Adrenal gland (tissue), 12 donors: ENCODE results near the gene MAT1A. TPM values are rescaled to one million over a fixed set of nuclear protein-coding genes. Genes with fewer than 3 reads are reported as not detected.
"Not testable (repeated sequence)": the region's sequence is repeated elsewhere in the genome, so short reads cannot be mapped to it uniquely, and the experiment has no call there.

Experiments used
- DNase-seq, 7 donors: peaks; one replicate each; pipeline ENCODE4 v3.0.0-alpha.2; 2019 to 2020
- H3K27ac ChIP-seq, 5 donors: fragments of 200-600 bp; sonication (generic) in 4 of 5; 1 replicate in 3 of 5; 2 replicates in 2 of 5; pipeline versions ENCODE4 v1.5.1 to v1.8.0; 2016 to 2020; ENCODE audit warnings: mild to moderate bottlenecking in 1 of 5
- H3K27me3 ChIP-seq: fragments of 200-600 bp; 2 replicates; pipeline ENCODE4 v1.8.0; 2021
- H3K36me3 ChIP-seq, 2 donors: fragments of 200-600 bp; replicated peaks in 1 of 2; 1 replicate in 1 of 2; 2 replicates in 1 of 2; pipeline versions ENCODE4 v1.5.1 to v1.8.0; 2018 to 2022
- H3K4me1 ChIP-seq, 2 donors: fragments of 200-600 bp; replicated peaks in 1 of 2; 1 replicate in 1 of 2; 2 replicates in 1 of 2; pipeline versions ENCODE4 v1.5.1 to v1.8.0; 2018 to 2021
- H3K4me3 ChIP-seq, 4 donors: fragments of 200-600 bp; sonication (generic) in 3 of 4; one replicate each; pipeline ENCODE4 v1.5.1; 2016 to 2018
- H3K9me3 ChIP-seq, 3 donors: fragments of 200-600 bp; sonication (generic) in 1 of 3; replicated peaks in 1 of 3; 1 replicate in 2 of 3; 2 replicates in 1 of 3; pipeline versions ENCODE4 v1.5.1 to v1.8.0; 2016 to 2021
- WGBS, 4 donors: extraction: QIAGEN DNeasy Blood & Tissue Kit in 2 of 4; methylation state at CpG; one replicate each; pipeline versions ENCODE4 v1.1.5 to v1.1.7; 2013 to 2017; 5-methylcytosine and 5-hydroxymethylcytosine counted together
- intact Hi-C, 2 donors: fragments of 100-400 bp; cut with DNase I; formaldehyde crosslinking; loops; one replicate each; pipeline versions ENCODE4 v1.14.1 to v1.15.0; 2022 to 2023
- polyA plus RNA-seq, 3 donors: library from polyadenylated mRNA; stranded (reverse); fragments of 200-250 nt in 2 of 3; fragments of 350-450 nt in 1 of 3; fragmentation: Illumina TruSeq in 1 of 3; extraction: RNeasy Lipid Tissue Mini Kit (QIAGEN cat#74804) in 1 of 3; gene quantifications; one replicate each; pipeline ENCODE4 v1.2.3, GENCODE V29; 2013 to 2014
- total RNA-seq, 9 donors: library from RNA; depleted of rRNA in 4 of 9; stranded (reverse); fragments of >200 nt in 4 of 9; fragments of 120-200 nt in 1 of 9; fragmentation: NEBNext Ultra II Directional in 1 of 9; extraction: Animal tissue kit (Norgen Biotek cat#: 25700) in 1 of 9; gene quantifications; one replicate each; pipeline versions ENCODE4 v1.1.0 to v1.2.4, GENCODE V29; 2013 to 2023
- donor health status: healthy with polysubstance abuse.
- donor health status: Bipolar disorder and iron deficiency.
- donor health status: DM: yes; HTN: yes; CAD: no.
- donor health status: DM: no; HTN: no; CAD: no.
- donor health status: DM: no; HTN: no; CAD: no.
- donor health status: DM: yes; HTN: yes; CAD: no.

The MAT1A gene
- total and polyA plus RNA-seq, 12 donors, result 0.16 to 15.1 (median 0.57) TPM; not detected in 1

- H3K9me3 ChIP-seq, DNase-seq, H3K4me3 ChIP-seq, H3K27me3 ChIP-seq, H3K4me1 ChIP-seq, H3K27ac ChIP-seq, H3K36me3 ChIP-seq, intact Hi-C loops: not testable (repeated sequence)
- 61 to 81% (median 74%) methylated on average over 9 to 11 of the region's 11 CpGs for WGBS, 4 donors
These were observed 54.9 kb downstream of the MAT1A start for GRCh38 chr10:80234331-80235235.

- H3K36me3 ChIP-seq, DNase-seq, H3K27me3 ChIP-seq, H3K4me3 ChIP-seq, H3K4me1 ChIP-seq, H3K9me3 ChIP-seq, H3K27ac ChIP-seq, intact Hi-C loops: not testable (repeated sequence)
- WGBS, 4 donors, result 36 to 67% (median 48%) methylated on average over 1 of the region's 1 CpG
These were observed 55.6 kb downstream of the MAT1A start for GRCh38 chr10:80233871-80234270.

GRCh38 chr10:80226723-80227122 is 62.7 kb downstream of the MAT1A start:
- H3K4me3 ChIP-seq, H3K4me1 ChIP-seq, H3K27me3 ChIP-seq, H3K9me3 ChIP-seq, H3K36me3 ChIP-seq, H3K27ac ChIP-seq, intact Hi-C loops, DNase-seq: not testable (repeated sequence)
- 67 to 80% (median 74%) methylated on average over 4 of the region's 4 CpGs for WGBS, 4 donors

GRCh38 chr10:80223031-80223419 is 66.4 kb downstream of the MAT1A start:
- intact Hi-C loops, result loop anchor here in 1 of 2 donors (5.0 kb wide), 1 partner anchor 81 kb away; no protein-coding TSS in a partner anchor
- H3K4me3 ChIP-seq, H3K27me3 ChIP-seq, H3K36me3 ChIP-seq, H3K4me1 ChIP-seq, DNase-seq, H3K27ac ChIP-seq, H3K9me3 ChIP-seq: not testable (repeated sequence)
- WGBS, 4 donors, result 10 to 33% methylated on average over 1 of the region's 5 CpGs; no CpG with 5 or more reads in 2 of the 4 donors

Other genes with a start within 250 kb of the MAT1A start
- gene TMEM254, start 211.0 kb downstream of the MAT1A start, total RNA-seq, result 10 to 100 TPM in 8 of 9 donors, 1 to 10 TPM in 1; 8.8 to 34.3 (median 29.3) TPM
- 10 to 100 TPM; 10.2 to 47.2 (median 11.8) TPM for gene TMEM254, start 211.0 kb downstream of the MAT1A start, polyA plus RNA-seq
- gene PLAC9, start 156.9 kb downstream of the MAT1A start, total RNA-seq, result 10 to 100 TPM; 11.7 to 26.9 (median 23.5) TPM
- gene PLAC9, start 156.9 kb downstream of the MAT1A start, polyA plus RNA-seq, result 10 to 100 TPM in 2 of 3 donors, 1 to 10 TPM in 1; 1.8 to 67.6 (median 61.4) TPM
- gene ANXA11, start 84.1 kb downstream of the MAT1A start, total RNA-seq, result 10 to 100 TPM; 39.0 to 99.5 (median 63.6) TPM
- 100 to 1,000 TPM in 2 of 3 donors, 10 to 100 TPM in 1; 83.3 to 249 (median 239) TPM for gene ANXA11, start 84.1 kb downstream of the MAT1A start, polyA plus RNA-seq
- not detected for gene DYDC1, start 67.1 kb upstream of the MAT1A start, total RNA-seq
- not detected for gene DYDC1, start 67.1 kb upstream of the MAT1A start, polyA plus RNA-seq
- gene DYDC2, start 67.1 kb upstream of the MAT1A start, total RNA-seq, result under 1 TPM in 1 of 9 donors, not detected in 8; 0.33 TPM
- not detected for gene DYDC2, start 67.1 kb upstream of the MAT1A start, polyA plus RNA-seq
- gene PRXL2A, start 118.9 kb upstream of the MAT1A start, total RNA-seq, result 100 to 1,000 TPM in 1 of 9 donors, 10 to 100 TPM in 8; 12.7 to 140 (median 23.1) TPM
- 10 to 100 TPM; 24.0 to 42.6 (median 35.8) TPM for gene PRXL2A, start 118.9 kb upstream of the MAT1A start, polyA plus RNA-seq
- 100 to 1,000 TPM in 1 of 9 donors, 10 to 100 TPM in 8; 21.7 to 112 (median 53.4) TPM for gene TSPAN14, start 164.7 kb upstream of the MAT1A start, total RNA-seq
- 10 to 100 TPM; 13.1 to 19.5 (median 17.9) TPM for gene TSPAN14, start 164.7 kb upstream of the MAT1A start, polyA plus RNA-seq
- under 1 TPM in 2 of 9 donors, not detected in 7; 0.06 to 0.35 TPM for gene SH2D4B, start 248.2 kb upstream of the MAT1A start, total RNA-seq
- under 1 TPM in 1 of 3 donors, not detected in 2; 0.07 TPM for gene SH2D4B, start 248.2 kb upstream of the MAT1A start, polyA plus RNA-seq